Activated CD4-positive, CD25-positive, alpha-beta regulatory T cell treated with anti-CD3 and anti-CD28 coated beads, Interleukin-2, amount 50 U/mL, for 72 hours (primary cell): ENCODE data around the gene ZNF431.
"Not testable (repeated sequence)": the region's sequence is repeated elsewhere in the genome, so short reads cannot be mapped to it uniquely, and the experiment has no call there.

Experiments
- DNase-seq: peaks from one replicate; pipeline ENCODE4 v3.0.0; 2021

The ZNF431 gene

DNA sequence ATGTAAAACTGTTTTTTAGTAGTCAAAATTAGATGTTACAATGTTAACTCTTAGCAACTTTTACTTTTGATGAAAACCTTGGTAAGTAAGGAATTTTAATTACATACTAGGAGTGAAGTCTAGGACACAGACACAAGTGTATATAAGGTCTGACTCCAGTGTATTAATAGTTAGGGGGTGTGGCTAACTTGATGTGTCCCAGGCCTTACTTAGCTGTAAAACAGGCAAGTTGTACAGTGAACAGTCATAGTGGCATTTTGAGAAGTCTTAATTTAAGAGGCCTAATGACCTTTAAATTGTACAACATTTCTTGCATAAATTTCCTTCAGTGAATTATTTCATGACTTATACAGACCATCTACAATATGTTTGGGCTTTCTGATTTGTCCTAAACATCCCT, 6.8 kb downstream of the ZNF431 start:
- DNase-seq, result no peak

- DNase-seq, result no peak
Observed at GRCh38 chr19:21149877-21150276, 8.0 kb downstream of the ZNF431 start.

GRCh38 chr19:21151460-21151859, 9.6 kb downstream of the ZNF431 start:
- DNase-seq, result no peak

DNA sequence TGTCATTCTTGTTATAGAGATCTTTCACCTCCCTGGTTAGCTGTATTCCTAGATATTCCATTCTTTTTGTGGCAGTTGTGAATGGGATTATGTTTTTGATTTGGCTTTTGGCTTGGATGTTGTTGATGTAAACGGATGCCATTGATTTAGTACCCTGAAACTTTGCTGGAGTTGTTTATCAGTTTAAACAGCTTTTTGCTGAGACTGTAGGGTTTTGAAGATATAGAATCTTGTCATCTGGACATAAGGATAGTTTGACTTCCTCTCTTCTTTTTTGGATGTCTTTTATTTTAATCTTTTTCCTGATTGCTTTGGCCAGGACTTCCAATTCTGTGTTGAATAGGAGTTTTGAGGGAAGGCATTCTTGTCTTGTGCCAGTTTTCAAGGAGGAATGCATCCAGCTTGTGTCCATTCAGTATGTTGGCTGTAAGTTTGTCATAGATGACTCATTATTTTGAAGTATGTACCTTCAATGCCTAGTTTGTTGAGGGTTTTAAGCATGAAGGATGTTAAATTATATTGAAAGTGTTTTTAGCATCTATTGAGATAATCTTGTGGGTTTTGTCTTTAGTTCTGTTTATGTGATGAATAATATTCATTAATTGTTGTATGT, 16.8 kb downstream of the ZNF431 start:
- DNase-seq, result no peak

DNA sequence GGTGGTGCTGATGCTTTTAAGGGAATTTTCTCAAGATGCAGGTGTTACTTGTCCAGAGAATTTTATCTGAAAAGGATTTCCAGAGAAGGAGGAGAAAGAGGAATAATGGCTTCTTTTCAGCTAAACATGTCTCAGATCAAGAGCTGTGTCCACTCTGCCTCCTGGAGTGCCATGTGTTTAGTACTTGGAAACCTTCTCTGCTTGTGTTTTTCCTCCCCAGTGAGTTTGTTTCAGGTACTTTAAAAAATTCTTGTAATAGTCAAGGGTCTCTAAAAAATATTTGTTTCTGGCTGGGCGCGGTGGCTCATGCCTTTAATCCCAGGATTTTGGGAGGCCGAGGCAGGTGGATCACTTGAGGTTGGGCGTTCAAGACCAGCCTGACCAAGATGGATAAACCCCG, 22.7 kb downstream of the ZNF431 start:
- DNase-seq, result no peak

GRCh38 chr19:21166436-21166835, 24.6 kb downstream of the ZNF431 start:
- DNase-seq, result no peak

- no peak for DNase-seq
Observed at GRCh38 chr19:21197590-21198295, 55.9 kb downstream of the ZNF431 start.

- no peak for DNase-seq
Observed at GRCh38 chr19:21202865-21203494, 61.1 kb downstream of the ZNF431 start.

GRCh38 chr19:21210037-21210621, 68.3 kb downstream of the ZNF431 start:
- DNase-seq, result no peak

DNA sequence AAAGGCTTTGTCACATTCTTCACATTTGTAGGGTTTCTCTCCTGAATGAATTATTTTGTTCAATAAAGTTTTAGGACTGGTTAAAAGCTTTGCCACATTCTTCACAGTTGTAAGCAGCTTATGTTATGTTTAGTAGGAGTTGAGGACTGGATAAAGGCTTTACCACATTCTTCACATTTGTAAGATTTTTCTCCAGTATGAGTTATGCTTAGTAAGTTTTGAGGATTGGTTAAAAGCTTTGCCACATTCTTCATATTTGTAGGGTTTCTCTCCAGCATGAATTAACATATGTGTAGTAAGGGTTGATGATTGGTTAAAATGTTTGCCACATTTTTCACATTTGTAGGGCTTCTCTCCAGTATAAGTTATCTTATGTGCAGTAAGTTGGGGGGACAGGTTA, 79.9 kb downstream of the ZNF431 start:
- DNase-seq, result no peak

GRCh38 chr19:21229938-21230337, 88.1 kb downstream of the ZNF431 start:
- not testable (repeated sequence) for DNase-seq

DNA sequence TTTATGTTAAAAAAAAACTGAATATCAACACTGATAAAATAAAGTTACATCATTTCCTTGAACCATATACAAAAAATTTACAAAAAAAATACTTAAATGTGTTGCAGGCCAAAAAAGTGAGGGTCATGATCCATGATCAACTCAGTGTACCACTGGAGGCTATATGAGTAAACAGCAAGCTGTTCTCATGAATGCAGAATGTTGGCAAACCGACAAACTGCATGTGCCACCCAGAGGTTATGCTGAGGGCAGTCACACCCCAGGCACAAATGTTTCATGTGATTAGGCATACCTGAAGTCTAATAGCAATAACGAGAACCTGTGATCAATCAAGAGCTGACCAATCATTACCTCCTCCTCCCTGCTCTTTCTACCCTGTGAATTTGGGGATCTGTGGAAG, 91.9 kb downstream of the ZNF431 start:
- no peak for DNase-seq

DNA sequence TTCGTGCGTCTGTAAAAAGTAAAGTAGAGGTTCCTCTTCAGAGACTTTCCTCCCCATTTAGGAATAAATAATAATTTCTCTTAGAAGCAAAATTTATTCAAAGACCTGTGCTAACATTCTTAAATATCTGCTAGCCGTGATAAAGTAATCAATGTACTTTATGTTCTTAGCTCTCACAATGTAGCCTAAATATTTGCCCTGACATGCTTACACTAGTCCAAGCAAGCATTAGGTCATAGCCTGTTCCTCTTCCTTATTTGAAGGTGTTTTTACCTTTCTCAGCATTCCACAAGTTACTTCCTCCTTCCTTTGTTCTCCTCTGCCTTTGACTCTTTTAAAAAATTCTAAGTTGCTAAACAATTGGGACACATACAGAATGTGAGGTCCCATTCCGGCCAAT, 94.9 kb downstream of the ZNF431 start:
- DNase-seq, result not testable (repeated sequence)

DNA sequence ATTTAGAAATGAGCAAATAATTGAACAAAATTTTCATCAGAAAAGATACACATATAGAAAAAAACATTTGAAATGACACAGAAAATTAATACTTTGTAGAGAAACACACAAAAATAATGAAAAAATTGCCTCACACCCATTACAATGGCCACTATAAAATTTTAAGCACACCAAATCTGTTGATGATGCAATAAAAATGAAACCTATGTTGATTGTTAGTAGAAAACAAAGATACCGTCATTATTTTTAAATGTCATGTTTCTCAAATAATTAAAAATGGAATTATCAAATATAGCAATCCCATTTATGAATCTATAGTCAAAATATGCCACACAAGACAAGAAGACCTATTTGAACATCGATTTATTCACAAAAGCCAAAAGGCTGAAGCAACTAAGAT, 96.8 kb downstream of the ZNF431 start:
- no peak for DNase-seq
